Ascending aorta (tissue), 2 donors: Measurements from ENCODE around the gene DOCK6. TPM values are rescaled to one million over a fixed set of nuclear protein-coding genes. Genes with fewer than 3 reads are reported as not detected.

Experiments used
- DNase-seq, 2 donors: peaks; one replicate each; pipeline ENCODE4 v3.0.0-alpha.2; 2019; ENCODE audit warnings: low spot score in 2 of 2
- H3K27ac ChIP-seq, 2 donors: fragments of 200-600 bp; sonication (generic); one replicate each; pipeline ENCODE4 v1.5.1; 2016 to 2017; ENCODE audit warnings: mild to moderate bottlenecking in 1 of 2
- H3K27me3 ChIP-seq: fragments of 200-600 bp; sonication (generic); one replicate; pipeline ENCODE4 v1.5.1; 2017
- H3K36me3 ChIP-seq, 2 donors: fragments of 200-600 bp; sonication (generic); one replicate each; pipeline ENCODE4 v1.5.1; 2016
- H3K4me1 ChIP-seq, 2 donors: fragments of 200-600 bp; sonication (generic); one replicate each; pipeline ENCODE4 v1.5.1; 2016 to 2017; ENCODE audit warnings: mild to moderate bottlenecking in 1 of 2
- H3K4me3 ChIP-seq, 2 donors: fragments of 200-600 bp; sonication (generic); one replicate each; pipeline ENCODE4 v1.5.1; 2016 to 2017; ENCODE audit warnings: mild to moderate bottlenecking in 1 of 2
- H3K9me3 ChIP-seq, 2 donors: fragments of 200-600 bp; sonication (generic); one replicate each; pipeline ENCODE4 v1.5.1; 2016
- intact Hi-C: fragments of 100-400 bp; cut with DNase I; formaldehyde crosslinking; loops from one replicate; pipeline ENCODE4 v1.15.1; 2023
- total RNA-seq: library from RNA; depleted of rRNA; stranded (reverse); fragments of >200 nt; gene quantifications from one replicate; pipeline ENCODE4 v1.1.0, GENCODE V29; 2016
- TF ChIP-seq, protein P1 (sequence below), 3 experiments: fragments of 200-600 bp in 2 of 3; fragments of 450-650 bp in 1 of 3; sonication (generic) in 2 of 3; IDR thresholded peaks; one replicate each; pipeline ENCODE4 v1.5.1; 2016 to 2019; ENCODE audit warnings: antibody characterized with exemption in 3 of 3, mild to moderate bottlenecking in 1 of 3, moderate library complexity in 1 of 3

DOCK6 gene
- total RNA-seq, 1 donor from 2014 or later: 140 TPM

DNA sequence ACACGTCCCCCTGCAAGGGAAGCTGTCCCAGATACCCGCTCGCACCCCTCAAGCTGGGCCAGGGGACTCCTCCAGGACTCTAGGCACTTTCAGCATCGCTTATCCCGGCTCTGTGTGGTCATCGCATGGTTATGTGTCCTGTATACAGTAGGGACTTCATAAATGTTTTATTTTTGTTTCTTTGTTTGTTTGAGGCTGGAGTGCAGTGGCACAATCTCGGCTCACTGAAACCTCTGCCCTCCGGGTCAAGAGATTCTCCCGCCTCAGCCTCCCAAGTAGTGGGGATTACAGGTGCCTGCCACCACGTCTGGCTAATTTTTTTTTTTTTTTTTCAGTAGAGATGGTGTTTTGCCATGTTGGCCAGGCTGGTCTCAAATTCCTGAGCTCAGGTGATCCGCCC lies 15.4 kb downstream of the DOCK6 start:
- Histone ChIP-seq H3K4me1 (peaks cover 0 to 8% of the 10 kb centered on the region in 2 donors), H3K27me3 (no peaks in the 10 kb centered on the region), H3K27ac (no peak overlapping the region), H3K9me3 (no peaks in the 10 kb centered on the region), H3K4me3 (no peak overlapping the region), H3K36me3 (peaks cover 18 to 32% of the 10 kb centered on the region in 2 donors)
- no peak for DNase-seq
- intact Hi-C loops: no loop called here
- TF ChIP-seq, protein P1, sequence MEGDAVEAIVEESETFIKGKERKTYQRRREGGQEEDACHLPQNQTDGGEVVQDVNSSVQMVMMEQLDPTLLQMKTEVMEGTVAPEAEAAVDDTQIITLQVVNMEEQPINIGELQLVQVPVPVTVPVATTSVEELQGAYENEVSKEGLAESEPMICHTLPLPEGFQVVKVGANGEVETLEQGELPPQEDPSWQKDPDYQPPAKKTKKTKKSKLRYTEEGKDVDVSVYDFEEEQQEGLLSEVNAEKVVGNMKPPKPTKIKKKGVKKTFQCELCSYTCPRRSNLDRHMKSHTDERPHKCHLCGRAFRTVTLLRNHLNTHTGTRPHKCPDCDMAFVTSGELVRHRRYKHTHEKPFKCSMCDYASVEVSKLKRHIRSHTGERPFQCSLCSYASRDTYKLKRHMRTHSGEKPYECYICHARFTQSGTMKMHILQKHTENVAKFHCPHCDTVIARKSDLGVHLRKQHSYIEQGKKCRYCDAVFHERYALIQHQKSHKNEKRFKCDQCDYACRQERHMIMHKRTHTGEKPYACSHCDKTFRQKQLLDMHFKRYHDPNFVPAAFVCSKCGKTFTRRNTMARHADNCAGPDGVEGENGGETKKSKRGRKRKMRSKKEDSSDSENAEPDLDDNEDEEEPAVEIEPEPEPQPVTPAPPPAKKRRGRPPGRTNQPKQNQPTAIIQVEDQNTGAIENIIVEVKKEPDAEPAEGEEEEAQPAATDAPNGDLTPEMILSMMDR (IDR thresholded peaks at IDR 0.05): no peak

DNA sequence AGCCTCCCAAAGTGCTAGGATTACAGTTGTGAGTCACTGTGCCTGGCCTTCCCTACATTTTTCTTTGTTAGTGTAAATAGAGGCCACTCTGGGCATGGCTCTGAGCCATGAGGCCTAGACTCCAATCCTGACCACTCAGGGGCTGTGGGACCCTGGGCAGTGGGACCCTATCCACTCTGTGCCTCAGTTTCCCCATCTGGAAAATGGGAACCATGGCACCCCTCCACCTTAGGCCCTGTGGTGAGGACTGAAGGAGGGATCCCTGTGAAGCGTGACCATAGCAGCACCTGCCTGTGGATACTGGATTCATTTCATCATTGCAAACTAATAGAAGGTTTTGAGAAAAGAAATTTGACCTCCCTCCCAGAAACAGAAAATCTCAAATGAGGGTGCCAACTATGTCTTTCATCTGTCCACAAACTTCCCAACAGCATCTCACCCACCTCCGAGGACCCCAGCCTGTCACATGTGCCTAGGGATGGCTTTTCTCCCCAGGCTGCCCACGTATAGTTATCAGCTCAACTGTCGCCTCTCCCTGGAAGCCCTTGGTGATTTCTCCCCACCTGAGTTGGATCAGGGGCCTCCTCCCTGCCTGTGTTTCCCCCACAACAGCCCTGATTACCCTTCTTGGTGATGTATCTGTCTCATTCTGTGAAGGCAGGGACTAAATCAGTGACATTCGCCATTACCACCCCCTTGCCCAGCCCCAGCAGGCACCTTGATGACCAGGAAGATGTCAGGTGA lies 17.3 kb downstream of the DOCK6 start:
- H3K4me3 ChIP-seq: no peak overlapping the region
- intact Hi-C loops: no loop called here
- DNase-seq: no peak
- TF ChIP-seq, protein P1 (IDR thresholded peaks at IDR 0.05): no peak
- H3K9me3 ChIP-seq: no peaks in the 10 kb centered on the region
- H3K4me1 ChIP-seq: peaks cover 0 to 8% of the 10 kb centered on the region in 2 donors
- H3K36me3 ChIP-seq: peaks cover 9 to 20% of the 10 kb centered on the region in 2 donors
- no peak overlapping the region for H3K27ac ChIP-seq
- no peaks in the 10 kb centered on the region for H3K27me3 ChIP-seq

DNA sequence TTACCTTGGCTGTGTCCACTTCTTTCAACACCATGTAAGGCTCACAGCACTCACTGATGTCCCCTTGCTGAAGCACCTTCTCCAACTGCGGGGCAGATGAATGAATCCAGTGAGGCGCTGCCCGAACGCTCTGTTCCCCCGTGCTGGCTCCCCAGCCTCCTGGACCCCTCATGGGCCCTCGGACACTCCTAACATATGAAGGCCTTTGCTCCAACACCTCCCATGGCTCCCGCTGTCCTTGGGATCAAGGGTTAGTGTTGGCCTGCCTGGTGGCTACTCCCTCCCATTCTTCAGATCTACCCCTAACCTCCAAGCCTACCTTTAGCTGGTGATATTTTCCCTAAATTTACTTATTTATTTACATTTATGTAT lies 18.5 kb downstream of the DOCK6 start:
- peaks cover 0 to 8% of the 10 kb centered on the region in 2 donors for H3K4me1 ChIP-seq
- H3K27me3 ChIP-seq: no peaks in the 10 kb centered on the region
- H3K9me3 ChIP-seq: no peaks in the 10 kb centered on the region
- no peak for DNase-seq
- H3K36me3 ChIP-seq: peaks cover 11 to 32% of the 10 kb centered on the region in 2 donors
- peak overlapping the region in 1 of 2 donors; percentile 9 for H3K27ac ChIP-seq
- TF ChIP-seq, protein P1 (IDR thresholded peaks at IDR 0.05): no peak
- H3K4me3 ChIP-seq: no peak overlapping the region
- intact Hi-C loops: loop anchor here (1.0 kb wide), 1 partner anchor 203 kb away; no protein-coding TSS in a partner anchor

DNA sequence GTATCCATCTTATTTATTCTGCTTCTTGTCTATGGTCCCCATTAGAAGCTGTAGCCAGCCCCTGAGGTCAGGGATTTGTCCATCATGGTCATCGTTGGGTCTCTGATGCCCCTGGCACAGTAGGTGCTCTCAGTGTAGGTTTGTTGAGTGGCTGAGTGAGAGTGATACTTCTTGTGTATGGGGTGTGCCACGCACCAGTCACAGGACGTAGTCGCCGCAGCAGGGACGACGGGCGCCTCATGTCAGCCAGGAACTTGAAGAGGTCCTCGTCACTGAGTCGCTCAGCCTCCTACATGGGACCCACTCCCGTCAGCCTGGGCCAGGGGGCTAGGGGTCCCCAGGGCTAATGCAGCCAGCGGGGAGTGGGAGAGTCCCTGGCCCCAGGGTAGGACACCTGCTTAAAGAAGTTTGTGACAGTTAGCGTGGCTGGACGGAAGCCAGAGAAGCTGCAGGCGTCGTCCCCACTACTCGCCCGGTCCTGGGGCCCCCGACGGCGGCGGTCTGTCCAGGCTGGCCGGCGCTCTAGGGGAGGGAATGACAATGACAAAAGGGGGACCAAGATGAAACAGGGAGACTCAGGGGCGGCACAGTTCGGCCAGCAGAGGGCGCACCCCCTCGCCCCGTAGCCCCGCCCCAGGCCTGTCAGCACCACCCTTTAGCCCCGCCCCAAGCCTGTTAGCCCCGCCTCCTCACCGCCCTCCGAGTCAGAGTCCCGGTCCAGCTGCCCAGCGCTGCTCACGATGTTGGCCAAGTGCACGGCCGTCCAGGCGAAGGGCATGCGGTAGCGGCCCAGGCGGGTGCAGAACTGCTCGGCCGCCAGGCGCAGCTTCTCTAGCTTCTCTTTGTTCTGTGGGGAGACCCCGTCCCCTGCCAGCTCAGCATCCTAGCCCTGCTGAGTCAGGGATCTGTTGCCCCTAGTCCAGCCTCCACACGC lies 19.2 kb downstream of the DOCK6 start:
- peak overlapping the region in 1 of 2 donors; percentile 9 for H3K27ac ChIP-seq

DNA sequence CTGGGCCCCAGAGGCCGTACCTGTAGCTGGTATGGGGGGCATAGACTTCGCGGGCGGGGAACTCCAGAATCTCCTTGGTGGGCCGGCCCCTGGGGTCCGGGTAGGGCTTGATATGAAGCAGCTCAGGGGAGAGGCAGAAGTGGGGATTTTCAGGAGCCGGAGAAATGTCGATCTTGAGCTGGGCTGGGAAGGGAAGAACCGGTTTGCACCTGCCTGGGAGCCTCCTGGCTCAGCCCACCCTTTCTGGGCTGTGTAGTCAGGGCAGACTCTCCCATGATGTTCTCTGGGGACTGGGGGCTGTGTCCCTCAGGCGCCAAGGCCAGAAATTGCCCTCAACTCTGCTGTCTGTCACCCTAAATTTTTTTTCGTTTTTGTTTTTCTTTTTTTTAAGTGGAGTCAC lies 20.3 kb downstream of the DOCK6 start:
- TF ChIP-seq, protein P1 (IDR thresholded peaks at IDR 0.05): no peak
- H3K9me3 ChIP-seq: no peaks in the 10 kb centered on the region
- no peak overlapping the region for H3K27ac ChIP-seq
- H3K4me3 ChIP-seq: no peak overlapping the region
- no peak for DNase-seq
- peaks cover 0 to 4% of the 10 kb centered on the region in 2 donors for H3K4me1 ChIP-seq
- intact Hi-C loops: no loop called here
- no peaks in the 10 kb centered on the region for H3K27me3 ChIP-seq
- peaks cover 11 to 38% of the 10 kb centered on the region in 2 donors for H3K36me3 ChIP-seq

More for the DNA sequence above, 19.2 kb downstream of the DOCK6 start:
- no peaks in the 10 kb centered on the region for H3K9me3 ChIP-seq
- H3K36me3 ChIP-seq: peaks cover 11 to 36% of the 10 kb centered on the region in 2 donors
- H3K4me1 ChIP-seq: peaks cover 0 to 8% of the 10 kb centered on the region in 2 donors
- H3K4me3 ChIP-seq: no peak overlapping the region
- DNase-seq: peak; percentile 70 to 94
- TF ChIP-seq, protein P1 (IDR thresholded peaks at IDR 0.05): peak; percentile 50 to 80 (median 76)
- no peaks in the 10 kb centered on the region for H3K27me3 ChIP-seq
- intact Hi-C loops: loop anchor here (1.0 kb wide), 1 partner anchor 203 kb away; no protein-coding TSS in a partner anchor
